K562 (cell line): ENCODE data around the gene CCDC88C. TPM values are rescaled to one million over a fixed set of nuclear protein-coding genes. Genes with fewer than 3 reads are reported as not detected.

Source experiments
- ATAC-seq: fragments of 200-7000 bp; cut with Tn5 transposase; 3 replicates; pipeline ENCODE4 v1.9.1; 2020; ENCODE audit warnings: moderate library complexity
- BruUV-seq: library from RNA; stranded (reverse); fragments of 400-500 nt; replicated peaks from 2 replicates; lab custom pipeline; 2021; lab: Mats Ljungman, UMichigan
- CTCF ChIA-PET: fragments of 300-600 bp; formaldehyde crosslinking; extraction: SDS; loops from one replicate; lab custom pipeline; 2021; ENCODE audit warnings: low intra/inter-chr PET ratio; lab: Yijun Ruan, JAX
- POLR2A ChIA-PET: fragments of 300-600, 350-650 bp; sonication (Branson Sonifier 250); formaldehyde crosslinking; extraction: SDS; loops from one replicate; lab custom pipeline; 2021; ENCODE audit warnings: antibody characterized with exemption, inconsistent platforms; lab: Yijun Ruan, JAX
- DNase-seq, 4 experiments: peaks; one replicate each; pipeline versions ENCODE4 v3.0.0 to v3.0.0-alpha.2; 2011 to 2018; ENCODE audit warnings: low spot score in 3 of 4, mixed read lengths in 3 of 4; ENCODE audit errors: extremely low read depth in 1 of 4
- FAIRE-seq: peaks from 2 replicates; lab custom pipeline; 2011; peaks lifted over from hg19 to GRCh38; lab: Jason Lieb, UNC
- H2AFZ ChIP-seq: 2 replicates; pipeline ENCODE4 v1.6.0; 2011; ENCODE audit warnings: low read depth, low read length, control low read depth, inconsistent platforms
- H3K27ac ChIP-seq: fragments of 200-600 bp; 3 replicates; pipeline ENCODE4 v1.8.0; 2011; ENCODE audit warnings: low read depth, mild to moderate bottlenecking, control low read depth, inconsistent platforms, low read length, moderate library complexity, mixed read lengths; ENCODE audit errors: extremely low read depth
- H3K27me3 ChIP-seq, 2 experiments: fragments of 300-600 bp in 1 of 2; 2 replicates in 1 of 2; 3 replicates in 1 of 2; pipeline versions ENCODE4 v1.6.0 to v1.8.0; 2011; ENCODE audit warnings: inconsistent platforms in 2 of 2, low read length in 2 of 2, mild to moderate bottlenecking in 1 of 2, mixed read lengths in 1 of 2, moderate library complexity in 1 of 2; ENCODE audit not compliant: control insufficient read depth in 2 of 2, insufficient read depth in 2 of 2
- H3K36me3 ChIP-seq: fragments of 300-600 bp; 3 replicates; pipeline ENCODE4 v1.8.0; 2011; ENCODE audit warnings: mild to moderate bottlenecking, low read length, inconsistent platforms; ENCODE audit not compliant: control insufficient read depth, insufficient read depth
- H3K4me1 ChIP-seq, 2 experiments: fragments of 200-600 bp in 1 of 2; replicated peaks in 1 of 2; 2 replicates in 1 of 2; 3 replicates in 1 of 2; pipeline versions ENCODE4 v1.5.1 to v1.8.0; 2011; ENCODE audit warnings: inconsistent platforms in 2 of 2, low read length in 2 of 2, mild to moderate bottlenecking in 1 of 2, mixed read lengths in 1 of 2, moderate library complexity in 1 of 2; ENCODE audit not compliant: control insufficient read depth in 2 of 2, insufficient read depth in 2 of 2
- H3K4me2 ChIP-seq: 2 replicates; pipeline ENCODE4 v1.6.1; 2011; ENCODE audit warnings: low read length, control low read depth, inconsistent platforms, mixed read lengths; ENCODE audit not compliant: insufficient read depth
- H3K4me3 ChIP-seq: fragments of 200-600 bp; sonication (generic), shearing (Covaris generic); 2 replicates; pipeline ENCODE4 v1.5.1; 2016; ENCODE audit warnings: control low read depth, inconsistent platforms
- H3K79me2 ChIP-seq: fragments of 200-600 bp; 3 replicates; pipeline ENCODE4 v1.8.0; 2011; ENCODE audit warnings: low read length, inconsistent platforms; ENCODE audit not compliant: control insufficient read depth, insufficient read depth
- H3K9ac ChIP-seq, 2 experiments: 2 replicates each; pipeline versions ENCODE4 v1.6.0 to v1.6.1; 2011; ENCODE audit warnings: low read depth in 2 of 2, low read length in 2 of 2, control low read depth in 1 of 2, inconsistent platforms in 1 of 2, mild to moderate bottlenecking in 1 of 2, mixed read lengths in 1 of 2; ENCODE audit not compliant: insufficient read depth in 1 of 2
- H3K9me1 ChIP-seq: one replicate; pipeline ENCODE4 v1.6.0; 2011; ENCODE audit warnings: inconsistent platforms, mild to moderate bottlenecking, low read length, moderate library complexity; ENCODE audit not compliant: control insufficient read depth, insufficient read depth
- H3K9me3 ChIP-seq: replicated peaks from 2 replicates; pipeline ENCODE4 v1.5.1; 2011; ENCODE audit warnings: low read depth, low read length, inconsistent platforms; ENCODE audit not compliant: control insufficient read depth, insufficient read depth
- H4K20me1 ChIP-seq: replicated peaks from 2 replicates; pipeline ENCODE4 v1.6.1; 2011; ENCODE audit warnings: low read length, inconsistent platforms, mixed read lengths; ENCODE audit not compliant: control insufficient read depth, insufficient read depth
- DPF2 ChIP-seq: fragments of 450-650 bp; IDR thresholded peaks from 2 replicates; pipeline ENCODE4 v1.6.1; 2016
- RBM25 ChIP-seq: fragments of 200-400 bp; formaldehyde crosslinking; IDR thresholded peaks from 2 replicates; pipeline ENCODE4 v1.6.1; 2018; ENCODE audit warnings: low read length, low read depth, moderate library complexity; ENCODE audit not compliant: severe bottlenecking
- whole genome bisulfite sequencing: fragments of 100-300 bp; shearing (Covaris generic); methylation state at CpG from one replicate; pipeline ENCODE4 v1.1.6; 2016; ENCODE audit warnings: low coverage, mixed read lengths; ENCODE audit not compliant: insufficient coverage; ENCODE audit errors: missing lambda C conversion rate; 5-methylcytosine and 5-hydroxymethylcytosine counted together
- in situ Hi-C: fragments of 300-500 bp; cut with MboI; formaldehyde crosslinking; loops from 4 replicates; pipeline ENCODE4 v1.15.0; 2018; ENCODE audit warnings: inconsistent platforms, mixed read lengths
- intact Hi-C: fragments of 100-400 bp; cut with micrococcal nuclease; formaldehyde crosslinking; loops from 2 replicates; pipeline ENCODE4 v1.14.2; 2022
- polyA plus RNA-seq, 8 experiments: library from polyadenylated mRNA; depleted of rRNA in 4 of 8; stranded (reverse) in 5 of 8; unstranded in 3 of 8; fragments of >200 nt; fragmentation: Nextera tagmentation in 2 of 8; fragmentation: Illumina TruSeq in 1 of 8; extraction: Ambion mirVana in 2 of 8; extraction: Trizol in 1 of 8; gene quantifications; 2 replicates each; pipeline versions ENCODE4 v1.2.1 to v1.2.3, GENCODE V29; 2011 to 2014; ENCODE audit warnings: inconsistent platforms in 1 of 8, missing spikeins in 1 of 8
- total RNA-seq, 7 experiments: library from RNA; depleted of rRNA in 6 of 7; stranded (reverse); fragments of >200 nt in 6 of 7; fragmentation: Illumina TruSeq in 2 of 7; extraction: Trizol in 2 of 7; gene quantifications; 2 replicates each; pipeline versions ENCODE4 v1.2.1 to v1.2.3, GENCODE V29; 2011 to 2021; ENCODE audit warnings: low replicate concordance in 1 of 7
- TF ChIP-seq, protein P1 (sequence below): fragments of 200-600 bp; sonication (generic); IDR thresholded peaks from one replicate; pipeline ENCODE4 v1.6.1; 2012; ENCODE audit warnings: mild to moderate bottlenecking, low read depth, low read length, inconsistent platforms
- TF ChIP-seq, protein P2 (sequence below): fragments of 250-450 bp; sonication (Bioruptor Pico); IDR thresholded peaks from 2 replicates; pipeline ENCODE4 v1.5.0; 2022; ENCODE audit warnings: mild to moderate bottlenecking
- TF ChIP-seq, protein P3 (sequence below): sonication (generic); formaldehyde crosslinking; IDR thresholded peaks from 2 replicates; pipeline ENCODE4 v1.8.1; 2023; ENCODE audit warnings: mild to moderate bottlenecking, missing genetic modification reagents

Gene CCDC88C
- total and polyA plus RNA-seq, 9 of the 15 experiments (the other 6 are each of a cell fraction or from before 2014, with no cell fraction given), result 0.62 to 22.5 (median 10.7) TPM

DNA sequence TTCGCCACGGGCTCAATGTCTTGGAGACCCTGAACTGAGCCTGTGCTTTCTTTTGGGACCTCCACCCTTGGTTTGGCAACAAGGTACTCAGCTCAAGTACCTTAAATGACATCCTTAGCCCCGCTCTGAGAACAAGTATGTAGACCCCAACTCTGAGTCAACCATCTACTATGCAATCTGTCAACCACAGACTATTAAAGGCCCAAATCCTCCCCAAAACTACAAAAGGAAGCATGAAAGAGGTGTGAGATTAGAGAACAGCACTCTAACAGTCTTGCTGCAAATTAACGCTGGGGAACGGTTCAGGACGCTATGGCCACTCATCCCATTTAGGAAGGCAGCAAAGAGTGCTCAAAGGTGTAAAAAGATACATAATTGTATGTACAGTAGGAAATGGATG lies 52.1 kb downstream of the CCDC88C start:
- FAIRE-seq, result no peak
- in situ Hi-C loops (no loop called here), intact Hi-C loops (no loop called here)
- H3K9me3 ChIP-seq, result no peaks in the 10 kb centered on the region
- H2AFZ ChIP-seq, result no peak overlapping the region
- no TSS peak for BruUV-seq
- no peak overlapping the region for H3K9ac ChIP-seq
- H3K27me3 ChIP-seq, result no peaks in the 10 kb centered on the region
- WGBS, result 62% methylated on average over 6 of the region's 6 CpGs
- ChIA-PET CTCF (no interaction called here), POLR2A (interaction anchor here (0.6 kb wide), 1 partner anchor 13 kb away, joined by 3 read pairs; no protein-coding TSS in a partner anchor)
- H3K4me1 ChIP-seq, result peaks cover 11 to 22% of the 10 kb centered on the region in 2 experiments; a peak in 4 of 5 replicates
- no peaks in the 10 kb centered on the region for H3K9me1 ChIP-seq
- DNase-seq, result no peak
- H3K4me3 ChIP-seq, result no peak overlapping the region
- no peak overlapping the region for H3K4me2 ChIP-seq
- H4K20me1 ChIP-seq, result peaks cover 19% of the 10 kb centered on the region
- no peak for ATAC-seq
- peaks cover 29% of the 10 kb centered on the region for H3K79me2 ChIP-seq
- H3K36me3 ChIP-seq, result no peaks in the 10 kb centered on the region
- H3K27ac ChIP-seq, result no peak overlapping the region
- TF ChIP-seq DPF2 (no peak), RBM25 (no peak)
- TF ChIP-seq, protein P1, sequence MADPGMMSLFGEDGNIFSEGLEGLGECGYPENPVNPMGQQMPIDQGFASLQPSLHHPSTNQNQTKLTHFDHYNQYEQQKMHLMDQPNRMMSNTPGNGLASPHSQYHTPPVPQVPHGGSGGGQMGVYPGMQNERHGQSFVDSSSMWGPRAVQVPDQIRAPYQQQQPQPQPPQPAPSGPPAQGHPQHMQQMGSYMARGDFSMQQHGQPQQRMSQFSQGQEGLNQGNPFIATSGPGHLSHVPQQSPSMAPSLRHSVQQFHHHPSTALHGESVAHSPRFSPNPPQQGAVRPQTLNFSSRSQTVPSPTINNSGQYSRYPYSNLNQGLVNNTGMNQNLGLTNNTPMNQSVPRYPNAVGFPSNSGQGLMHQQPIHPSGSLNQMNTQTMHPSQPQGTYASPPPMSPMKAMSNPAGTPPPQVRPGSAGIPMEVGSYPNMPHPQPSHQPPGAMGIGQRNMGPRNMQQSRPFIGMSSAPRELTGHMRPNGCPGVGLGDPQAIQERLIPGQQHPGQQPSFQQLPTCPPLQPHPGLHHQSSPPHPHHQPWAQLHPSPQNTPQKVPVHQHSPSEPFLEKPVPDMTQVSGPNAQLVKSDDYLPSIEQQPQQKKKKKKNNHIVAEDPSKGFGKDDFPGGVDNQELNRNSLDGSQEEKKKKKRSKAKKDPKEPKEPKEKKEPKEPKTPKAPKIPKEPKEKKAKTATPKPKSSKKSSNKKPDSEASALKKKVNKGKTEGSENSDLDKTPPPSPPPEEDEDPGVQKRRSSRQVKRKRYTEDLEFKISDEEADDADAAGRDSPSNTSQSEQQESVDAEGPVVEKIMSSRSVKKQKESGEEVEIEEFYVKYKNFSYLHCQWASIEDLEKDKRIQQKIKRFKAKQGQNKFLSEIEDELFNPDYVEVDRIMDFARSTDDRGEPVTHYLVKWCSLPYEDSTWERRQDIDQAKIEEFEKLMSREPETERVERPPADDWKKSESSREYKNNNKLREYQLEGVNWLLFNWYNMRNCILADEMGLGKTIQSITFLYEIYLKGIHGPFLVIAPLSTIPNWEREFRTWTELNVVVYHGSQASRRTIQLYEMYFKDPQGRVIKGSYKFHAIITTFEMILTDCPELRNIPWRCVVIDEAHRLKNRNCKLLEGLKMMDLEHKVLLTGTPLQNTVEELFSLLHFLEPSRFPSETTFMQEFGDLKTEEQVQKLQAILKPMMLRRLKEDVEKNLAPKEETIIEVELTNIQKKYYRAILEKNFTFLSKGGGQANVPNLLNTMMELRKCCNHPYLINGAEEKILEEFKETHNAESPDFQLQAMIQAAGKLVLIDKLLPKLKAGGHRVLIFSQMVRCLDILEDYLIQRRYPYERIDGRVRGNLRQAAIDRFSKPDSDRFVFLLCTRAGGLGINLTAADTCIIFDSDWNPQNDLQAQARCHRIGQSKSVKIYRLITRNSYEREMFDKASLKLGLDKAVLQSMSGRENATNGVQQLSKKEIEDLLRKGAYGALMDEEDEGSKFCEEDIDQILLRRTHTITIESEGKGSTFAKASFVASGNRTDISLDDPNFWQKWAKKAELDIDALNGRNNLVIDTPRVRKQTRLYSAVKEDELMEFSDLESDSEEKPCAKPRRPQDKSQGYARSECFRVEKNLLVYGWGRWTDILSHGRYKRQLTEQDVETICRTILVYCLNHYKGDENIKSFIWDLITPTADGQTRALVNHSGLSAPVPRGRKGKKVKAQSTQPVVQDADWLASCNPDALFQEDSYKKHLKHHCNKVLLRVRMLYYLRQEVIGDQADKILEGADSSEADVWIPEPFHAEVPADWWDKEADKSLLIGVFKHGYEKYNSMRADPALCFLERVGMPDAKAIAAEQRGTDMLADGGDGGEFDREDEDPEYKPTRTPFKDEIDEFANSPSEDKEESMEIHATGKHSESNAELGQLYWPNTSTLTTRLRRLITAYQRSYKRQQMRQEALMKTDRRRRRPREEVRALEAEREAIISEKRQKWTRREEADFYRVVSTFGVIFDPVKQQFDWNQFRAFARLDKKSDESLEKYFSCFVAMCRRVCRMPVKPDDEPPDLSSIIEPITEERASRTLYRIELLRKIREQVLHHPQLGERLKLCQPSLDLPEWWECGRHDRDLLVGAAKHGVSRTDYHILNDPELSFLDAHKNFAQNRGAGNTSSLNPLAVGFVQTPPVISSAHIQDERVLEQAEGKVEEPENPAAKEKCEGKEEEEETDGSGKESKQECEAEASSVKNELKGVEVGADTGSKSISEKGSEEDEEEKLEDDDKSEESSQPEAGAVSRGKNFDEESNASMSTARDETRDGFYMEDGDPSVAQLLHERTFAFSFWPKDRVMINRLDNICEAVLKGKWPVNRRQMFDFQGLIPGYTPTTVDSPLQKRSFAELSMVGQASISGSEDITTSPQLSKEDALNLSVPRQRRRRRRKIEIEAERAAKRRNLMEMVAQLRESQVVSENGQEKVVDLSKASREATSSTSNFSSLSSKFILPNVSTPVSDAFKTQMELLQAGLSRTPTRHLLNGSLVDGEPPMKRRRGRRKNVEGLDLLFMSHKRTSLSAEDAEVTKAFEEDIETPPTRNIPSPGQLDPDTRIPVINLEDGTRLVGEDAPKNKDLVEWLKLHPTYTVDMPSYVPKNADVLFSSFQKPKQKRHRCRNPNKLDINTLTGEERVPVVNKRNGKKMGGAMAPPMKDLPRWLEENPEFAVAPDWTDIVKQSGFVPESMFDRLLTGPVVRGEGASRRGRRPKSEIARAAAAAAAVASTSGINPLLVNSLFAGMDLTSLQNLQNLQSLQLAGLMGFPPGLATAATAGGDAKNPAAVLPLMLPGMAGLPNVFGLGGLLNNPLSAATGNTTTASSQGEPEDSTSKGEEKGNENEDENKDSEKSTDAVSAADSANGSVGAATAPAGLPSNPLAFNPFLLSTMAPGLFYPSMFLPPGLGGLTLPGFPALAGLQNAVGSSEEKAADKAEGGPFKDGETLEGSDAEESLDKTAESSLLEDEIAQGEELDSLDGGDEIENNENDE, result no peak
- TF ChIP-seq, protein P2, sequence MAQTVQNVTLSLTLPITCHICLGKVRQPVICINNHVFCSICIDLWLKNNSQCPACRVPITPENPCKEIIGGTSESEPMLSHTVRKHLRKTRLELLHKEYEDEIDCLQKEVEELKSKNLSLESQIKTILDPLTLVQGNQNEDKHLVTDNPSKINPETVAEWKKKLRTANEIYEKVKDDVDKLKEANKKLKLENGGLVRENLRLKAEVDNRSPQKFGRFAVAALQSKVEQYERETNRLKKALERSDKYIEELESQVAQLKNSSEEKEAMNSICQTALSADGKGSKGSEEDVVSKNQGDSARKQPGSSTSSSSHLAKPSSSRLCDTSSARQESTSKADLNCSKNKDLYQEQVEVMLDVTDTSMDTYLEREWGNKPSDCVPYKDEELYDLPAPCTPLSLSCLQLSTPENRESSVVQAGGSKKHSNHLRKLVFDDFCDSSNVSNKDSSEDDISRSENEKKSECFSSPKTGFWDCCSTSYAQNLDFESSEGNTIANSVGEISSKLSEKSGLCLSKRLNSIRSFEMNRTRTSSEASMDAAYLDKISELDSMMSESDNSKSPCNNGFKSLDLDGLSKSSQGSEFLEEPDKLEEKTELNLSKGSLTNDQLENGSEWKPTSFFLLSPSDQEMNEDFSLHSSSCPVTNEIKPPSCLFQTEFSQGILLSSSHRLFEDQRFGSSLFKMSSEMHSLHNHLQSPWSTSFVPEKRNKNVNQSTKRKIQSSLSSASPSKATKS (CRISPR knock-in tag), result no peak
- TF ChIP-seq, protein P3, sequence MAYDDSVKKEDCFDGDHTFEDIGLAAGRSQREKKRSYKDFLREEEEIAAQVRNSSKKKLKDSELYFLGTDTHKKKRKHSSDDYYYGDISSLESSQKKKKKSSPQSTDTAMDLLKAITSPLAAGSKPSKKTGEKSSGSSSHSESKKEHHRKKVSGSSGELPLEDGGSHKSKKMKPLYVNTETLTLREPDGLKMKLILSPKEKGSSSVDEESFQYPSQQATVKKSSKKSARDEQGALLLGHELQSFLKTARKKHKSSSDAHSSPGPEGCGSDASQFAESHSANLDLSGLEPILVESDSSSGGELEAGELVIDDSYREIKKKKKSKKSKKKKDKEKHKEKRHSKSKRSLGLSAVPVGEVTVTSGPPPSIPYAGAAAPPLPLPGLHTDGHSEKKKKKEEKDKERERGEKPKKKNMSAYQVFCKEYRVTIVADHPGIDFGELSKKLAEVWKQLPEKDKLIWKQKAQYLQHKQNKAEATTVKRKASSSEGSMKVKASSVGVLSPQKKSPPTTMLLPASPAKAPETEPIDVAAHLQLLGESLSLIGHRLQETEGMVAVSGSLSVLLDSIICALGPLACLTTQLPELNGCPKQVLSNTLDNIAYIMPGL (CRISPR knock-in tag), result no peak
